Measurements from ENCODE around the gene CHD1L.

Gene CHD1L

DNA sequence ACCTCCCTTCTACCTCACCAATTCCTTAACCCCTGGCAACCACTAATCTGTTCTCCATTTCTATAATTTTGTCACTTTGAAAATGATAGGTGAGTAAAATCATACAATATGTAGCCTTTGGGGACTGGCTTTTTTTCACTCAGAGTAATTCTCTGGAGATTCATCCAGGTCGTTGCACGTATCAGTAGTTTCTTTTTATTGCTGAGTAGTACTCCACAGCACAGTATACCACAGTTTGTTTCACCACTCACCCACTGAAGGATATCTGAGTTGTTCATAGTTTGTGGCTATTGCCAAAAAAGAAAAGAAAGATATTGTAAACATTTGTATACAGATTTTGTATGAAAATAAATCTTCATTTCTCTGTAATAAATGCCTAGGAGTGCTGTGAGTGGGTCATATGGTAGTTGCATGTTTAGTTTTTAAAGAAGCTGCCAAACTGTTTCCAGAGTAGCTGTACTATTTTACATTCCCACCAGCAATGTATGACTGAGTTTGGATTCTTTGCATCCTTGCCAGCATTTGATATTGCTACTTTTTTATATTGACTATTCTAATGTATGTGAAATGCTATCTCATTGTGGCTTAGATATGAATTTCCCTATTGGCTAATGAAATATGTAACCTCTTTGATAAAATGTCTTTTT is 3.7 kb downstream of the CHD1L start:
- TF ChIP-seq, protein P1, sequence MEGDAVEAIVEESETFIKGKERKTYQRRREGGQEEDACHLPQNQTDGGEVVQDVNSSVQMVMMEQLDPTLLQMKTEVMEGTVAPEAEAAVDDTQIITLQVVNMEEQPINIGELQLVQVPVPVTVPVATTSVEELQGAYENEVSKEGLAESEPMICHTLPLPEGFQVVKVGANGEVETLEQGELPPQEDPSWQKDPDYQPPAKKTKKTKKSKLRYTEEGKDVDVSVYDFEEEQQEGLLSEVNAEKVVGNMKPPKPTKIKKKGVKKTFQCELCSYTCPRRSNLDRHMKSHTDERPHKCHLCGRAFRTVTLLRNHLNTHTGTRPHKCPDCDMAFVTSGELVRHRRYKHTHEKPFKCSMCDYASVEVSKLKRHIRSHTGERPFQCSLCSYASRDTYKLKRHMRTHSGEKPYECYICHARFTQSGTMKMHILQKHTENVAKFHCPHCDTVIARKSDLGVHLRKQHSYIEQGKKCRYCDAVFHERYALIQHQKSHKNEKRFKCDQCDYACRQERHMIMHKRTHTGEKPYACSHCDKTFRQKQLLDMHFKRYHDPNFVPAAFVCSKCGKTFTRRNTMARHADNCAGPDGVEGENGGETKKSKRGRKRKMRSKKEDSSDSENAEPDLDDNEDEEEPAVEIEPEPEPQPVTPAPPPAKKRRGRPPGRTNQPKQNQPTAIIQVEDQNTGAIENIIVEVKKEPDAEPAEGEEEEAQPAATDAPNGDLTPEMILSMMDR (IDR thresholded peaks at IDR 0.05; ENCODE audit: low read depth, low read length, missing control alignments): no peak
- in situ Hi-C loops (cut with HindIII; ENCODE audit: low pct_ligation_motif_present, low sequenced_read_pairs): no loop called here
- Histone ChIP-seq H3K36me3 (replicated peaks) (no peaks in the 10 kb centered on the region), H3K27me3 (replicated peaks) (no peaks in the 10 kb centered on the region), H3K27ac (no peak overlapping the region), H3K4me3 (ENCODE audit: low read depth, low read length) (no peak overlapping the region)
- DNase-seq: no peak

DNA sequence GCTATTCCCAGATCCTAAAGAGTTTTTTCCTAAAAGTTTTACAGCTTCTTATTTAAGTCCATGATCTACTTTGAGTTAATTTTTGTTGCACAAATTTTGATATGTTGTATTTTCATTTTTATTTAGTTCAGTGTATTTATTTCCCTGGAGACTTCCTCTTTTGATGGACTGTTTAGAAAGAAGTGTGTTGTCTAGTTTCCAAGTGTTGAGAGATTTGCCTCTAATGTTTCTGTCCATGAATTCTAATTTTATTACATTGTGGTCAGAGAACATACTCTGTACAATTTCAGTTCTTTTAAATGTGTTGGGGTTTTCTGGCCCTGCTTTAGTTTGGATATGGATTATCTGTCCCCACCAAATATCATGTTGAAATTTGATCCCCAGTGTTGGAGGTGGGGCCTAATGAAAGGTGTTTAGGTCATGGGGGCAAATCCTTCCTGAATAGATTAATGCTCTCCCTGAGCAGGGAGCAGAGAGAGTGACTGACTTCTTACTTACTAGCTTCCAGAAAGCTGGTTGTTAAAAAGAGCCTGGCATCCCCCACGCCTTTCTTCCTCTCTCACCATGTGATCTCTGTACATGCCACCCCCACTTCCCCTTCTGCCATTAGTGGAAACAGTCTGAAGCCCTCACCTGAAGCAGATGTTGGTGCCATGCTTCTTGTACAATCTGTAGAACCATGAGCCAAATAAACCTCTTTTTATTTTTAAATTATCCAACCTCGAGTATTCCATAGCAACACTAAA is 4.6 kb downstream of the CHD1L start:
- no peaks in the 10 kb centered on the region for H3K27me3 ChIP-seq (replicated peaks)
- DNase-seq: no peak
- H3K36me3 ChIP-seq (replicated peaks): no peaks in the 10 kb centered on the region
- TF ChIP-seq, protein P1 (IDR thresholded peaks at IDR 0.05; ENCODE audit: low read depth, low read length, missing control alignments): no peak
- in situ Hi-C loops (cut with HindIII; ENCODE audit: low pct_ligation_motif_present, low sequenced_read_pairs): no loop called here
- no peak overlapping the region for H3K4me3 ChIP-seq (ENCODE audit: low read depth, low read length)
- no peak overlapping the region for H3K27ac ChIP-seq

DNA sequence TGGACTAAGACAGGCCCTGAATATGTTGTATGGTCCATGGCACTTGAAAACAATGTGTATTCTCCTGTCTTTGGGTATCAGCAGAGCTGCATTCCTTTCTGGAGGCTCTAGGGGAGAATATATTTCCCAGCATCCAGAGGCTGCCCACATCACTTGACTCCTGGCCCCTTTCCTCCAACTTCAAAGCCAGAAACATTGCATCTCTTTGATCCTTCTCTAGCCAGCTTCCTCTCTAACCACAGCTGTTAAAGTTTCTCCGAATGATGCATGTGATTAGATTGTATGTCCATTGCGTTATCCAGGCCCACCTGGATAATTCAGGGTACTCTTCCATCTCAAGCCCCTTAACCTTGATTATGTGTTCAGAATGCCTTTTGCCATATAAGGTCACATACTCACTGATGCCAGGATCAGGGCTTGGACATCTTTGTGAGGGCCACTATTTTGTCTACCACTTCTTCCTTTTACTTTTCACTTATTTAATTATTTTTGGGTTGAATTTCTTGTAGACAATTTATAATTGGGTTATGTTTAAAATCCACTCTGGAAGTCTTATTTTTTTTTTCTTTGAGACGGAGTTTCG is 5.3 kb downstream of the CHD1L start:
- Histone ChIP-seq H3K27me3 (replicated peaks) (no peaks in the 10 kb centered on the region), H3K36me3 (replicated peaks) (no peaks in the 10 kb centered on the region), H3K4me3 (ENCODE audit: low read depth, low read length) (no peak overlapping the region), H3K27ac (no peak overlapping the region)
- DNase-seq: no peak
- TF ChIP-seq, protein P1 (IDR thresholded peaks at IDR 0.05; ENCODE audit: low read depth, low read length, missing control alignments): no peak
- in situ Hi-C loops (cut with HindIII; ENCODE audit: low pct_ligation_motif_present, low sequenced_read_pairs): no loop called here

DNA sequence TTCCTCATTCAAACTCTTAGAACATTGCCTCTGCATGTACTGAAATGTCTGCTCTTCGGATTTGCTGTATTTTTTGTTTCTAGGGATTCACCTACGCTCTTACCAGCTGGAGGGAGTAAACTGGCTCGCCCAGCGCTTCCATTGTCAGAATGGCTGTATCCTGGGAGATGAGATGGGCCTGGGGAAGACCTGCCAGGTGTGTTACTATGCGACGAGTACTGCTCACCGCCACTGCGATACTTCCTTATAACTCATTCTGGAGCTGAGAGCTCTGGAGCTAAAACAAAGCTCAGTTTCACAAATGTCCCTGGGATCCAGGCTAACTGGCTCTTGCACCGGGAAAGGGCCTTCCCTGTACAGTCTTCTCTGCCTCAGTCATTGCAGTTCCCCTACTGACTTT is 10.1 kb downstream of the CHD1L start:
- no peak for DNase-seq
- H3K36me3 ChIP-seq (replicated peaks): no peaks in the 10 kb centered on the region
- TF ChIP-seq, protein P1 (IDR thresholded peaks at IDR 0.05; ENCODE audit: low read depth, low read length, missing control alignments): no peak
- in situ Hi-C loops (cut with HindIII; ENCODE audit: low pct_ligation_motif_present, low sequenced_read_pairs): no loop called here
- no peak overlapping the region for H3K27ac ChIP-seq
- H3K4me3 ChIP-seq (ENCODE audit: low read depth, low read length): no peak overlapping the region
- H3K27me3 ChIP-seq (replicated peaks): no peaks in the 10 kb centered on the region

DNA sequence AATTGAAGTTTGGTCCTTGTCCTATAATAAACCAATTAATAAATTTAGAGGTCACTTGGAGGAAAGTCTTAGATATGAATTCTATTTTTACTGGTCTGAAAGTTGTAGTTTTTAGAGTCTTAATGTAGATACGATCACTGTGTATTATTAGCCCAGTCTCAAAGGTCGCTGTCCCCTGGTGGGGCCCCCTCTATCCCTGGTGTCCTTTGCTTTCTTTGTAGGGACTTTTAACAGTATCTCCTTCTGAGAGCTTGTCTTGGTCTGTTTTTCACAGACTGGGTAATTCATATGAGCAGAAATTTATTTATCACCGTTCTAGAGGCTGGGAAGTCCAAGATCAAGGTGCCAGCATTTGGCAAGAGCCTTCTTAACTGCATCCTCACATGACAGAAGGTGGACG is 18.5 kb downstream of the CHD1L start:
- TF ChIP-seq, protein P1 (IDR thresholded peaks at IDR 0.05; ENCODE audit: low read depth, low read length, missing control alignments): no peak
- Histone ChIP-seq H3K4me3 (ENCODE audit: low read depth, low read length) (no peak overlapping the region), H3K36me3 (replicated peaks) (peaks cover 3% of the 10 kb centered on the region), H3K27ac (no peak overlapping the region), H3K27me3 (replicated peaks) (no peaks in the 10 kb centered on the region)
- in situ Hi-C loops (cut with HindIII; ENCODE audit: low pct_ligation_motif_present, low sequenced_read_pairs): no loop called here
- DNase-seq: no peak
